GM18873 (cell line): ENCODE results near the gene CACNA2D3.
"Not testable (repeated sequence)": the region's sequence is repeated elsewhere in the genome, so short reads cannot be mapped to it uniquely, and the experiment has no call there.

ENCODE experiments used
- ATAC-seq: cut with Tn5 transposase; IDR thresholded peaks from one replicate; pipeline ENCODE4 v1.9.1; 2021; ENCODE audit warnings: mild to moderate bottlenecking, moderate library complexity, moderate number of reproducible peaks; ENCODE audit not compliant: unreplicated experiment, low FRiP score

The CACNA2D3 gene

DNA sequence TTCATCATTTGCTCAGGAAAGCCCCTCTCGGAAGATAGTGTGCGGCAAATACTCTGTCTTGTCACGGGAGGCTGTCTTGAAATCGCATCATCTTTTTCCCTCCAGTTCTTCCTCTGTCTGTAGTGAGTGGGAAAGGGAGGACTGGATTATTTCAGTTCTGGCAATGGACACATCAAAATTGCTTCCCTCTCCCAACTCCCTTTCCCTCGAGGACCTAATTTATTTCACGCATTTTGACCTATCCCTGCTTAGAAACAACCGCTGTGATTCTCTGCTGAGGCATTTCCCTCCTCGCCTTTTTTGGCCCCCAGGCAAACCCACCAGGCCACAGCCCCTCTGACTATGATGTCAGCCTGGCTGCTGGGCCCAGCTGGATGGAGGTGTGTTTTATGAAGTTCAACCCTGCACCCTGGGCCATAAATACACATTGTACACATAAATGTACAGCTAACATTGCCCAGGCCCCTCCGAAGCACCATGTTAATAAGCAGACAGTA is 944.2 kb downstream of the CACNA2D3 start:
- ATAC-seq, result no peak

DNA sequence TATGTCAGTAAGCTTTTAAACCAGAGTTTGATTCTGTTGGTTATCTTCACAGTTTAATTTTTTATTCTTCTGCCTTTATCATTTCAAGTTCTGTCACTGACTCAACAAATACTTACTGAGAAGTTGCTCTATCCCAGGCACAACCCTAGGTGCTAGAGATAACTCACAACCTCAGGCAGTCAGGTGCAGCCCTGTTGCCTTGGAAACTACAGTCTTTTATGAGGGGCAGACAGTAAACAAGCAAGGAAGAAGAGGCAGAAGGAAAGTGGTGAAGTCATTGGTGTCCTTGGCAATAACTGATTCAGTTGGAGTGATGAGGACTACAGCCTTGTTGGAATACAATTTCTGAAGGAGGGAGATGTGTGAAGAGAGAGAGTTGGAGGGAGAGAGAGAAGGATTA is 947.6 kb downstream of the CACNA2D3 start:
- no peak for ATAC-seq

DNA sequence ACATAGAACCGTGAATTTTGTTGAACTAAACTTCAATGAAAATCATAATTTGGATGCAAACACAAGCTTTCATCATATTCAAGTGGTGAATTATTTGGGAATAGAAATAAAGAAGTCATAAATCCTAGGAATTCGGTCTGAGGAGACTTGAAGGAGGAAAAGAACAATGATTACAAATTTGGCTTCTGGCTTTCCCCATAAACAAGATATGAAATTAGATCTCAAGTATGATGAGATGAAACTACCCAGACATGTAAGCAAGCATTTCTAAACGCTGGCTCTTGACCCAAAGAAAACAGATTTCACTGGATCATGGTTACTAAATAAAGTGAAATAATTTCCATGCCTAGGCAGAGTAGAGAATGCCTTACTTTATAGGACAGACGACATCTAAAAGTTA is 952.4 kb downstream of the CACNA2D3 start:
- no peak for ATAC-seq

DNA sequence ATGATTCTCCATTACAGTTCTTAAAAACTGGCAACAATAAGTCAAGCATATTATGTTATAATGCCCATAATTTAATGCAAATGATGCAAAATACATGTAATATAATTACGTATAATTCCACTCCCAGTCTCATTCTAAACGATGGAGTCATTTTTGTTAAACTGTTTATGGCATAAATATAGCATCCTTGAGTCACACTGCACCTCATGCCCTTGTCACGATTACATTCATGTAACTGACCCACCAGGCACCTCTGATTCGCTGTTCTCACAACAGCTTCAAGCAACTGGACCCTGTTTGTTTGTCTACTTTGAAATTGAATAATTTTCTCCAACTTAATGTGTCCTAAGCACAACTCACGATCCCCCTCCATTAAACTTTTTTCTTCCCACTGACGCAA is 953.5 kb downstream of the CACNA2D3 start:
- no peak for ATAC-seq

DNA sequence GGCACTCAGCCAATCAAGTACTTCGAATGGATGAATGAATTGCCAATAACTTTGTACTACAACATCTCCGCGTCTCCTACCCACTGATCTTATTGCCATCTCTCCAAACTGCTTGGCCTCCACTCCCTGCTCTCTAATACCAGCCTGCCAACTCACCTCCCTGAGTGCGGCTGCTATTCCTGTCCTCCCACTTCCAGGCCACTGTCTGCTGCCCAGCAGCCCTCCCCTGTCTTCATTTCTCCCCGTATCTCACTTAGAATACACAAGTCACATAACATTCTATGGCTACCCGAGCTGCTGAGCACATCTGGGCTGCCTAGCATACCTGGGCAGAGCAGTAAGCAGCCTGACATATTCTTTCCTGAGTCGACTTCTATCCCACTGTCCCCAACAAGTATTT is 955.4 kb downstream of the CACNA2D3 start:
- ATAC-seq, result no peak

DNA sequence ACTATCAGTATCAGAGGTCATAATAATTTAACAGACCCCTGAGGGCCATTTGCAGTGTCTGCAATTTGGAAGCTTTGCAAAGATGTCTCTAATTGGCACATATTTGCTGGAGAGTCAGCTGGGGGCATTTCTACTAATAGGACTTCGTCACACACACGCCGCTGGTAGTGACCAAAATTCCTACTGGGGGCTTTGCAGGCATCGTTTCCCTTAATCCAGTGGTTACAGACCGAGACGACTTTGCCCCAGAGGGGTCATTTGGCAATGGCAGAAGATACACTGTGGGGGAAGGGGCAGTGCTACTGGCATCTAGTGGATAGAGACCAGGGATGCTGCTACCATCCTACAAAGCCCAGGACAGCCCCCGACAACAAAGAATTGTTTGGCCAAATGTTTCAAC is 956.5 kb downstream of the CACNA2D3 start:
- ATAC-seq, result no peak

DNA sequence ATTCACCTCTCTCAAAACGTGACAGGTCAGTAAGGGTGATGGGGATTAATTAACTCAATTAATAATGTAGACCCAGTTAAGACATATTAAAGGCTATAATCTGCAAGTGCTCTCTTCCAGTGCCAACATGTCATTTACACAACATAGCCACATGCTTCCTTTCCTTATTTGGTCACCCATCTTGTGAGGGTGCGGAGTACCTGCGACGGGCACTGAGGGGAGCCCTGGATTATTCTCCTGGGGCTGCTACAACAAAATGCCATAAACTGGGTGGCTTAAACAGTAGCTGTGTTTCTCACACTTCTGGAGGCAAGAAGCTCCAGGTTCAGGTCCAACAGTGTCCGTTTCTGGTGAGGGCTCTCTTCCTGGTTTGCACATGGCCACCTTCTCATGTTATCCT is 962.9 kb downstream of the CACNA2D3 start:
- ATAC-seq, result no peak

DNA sequence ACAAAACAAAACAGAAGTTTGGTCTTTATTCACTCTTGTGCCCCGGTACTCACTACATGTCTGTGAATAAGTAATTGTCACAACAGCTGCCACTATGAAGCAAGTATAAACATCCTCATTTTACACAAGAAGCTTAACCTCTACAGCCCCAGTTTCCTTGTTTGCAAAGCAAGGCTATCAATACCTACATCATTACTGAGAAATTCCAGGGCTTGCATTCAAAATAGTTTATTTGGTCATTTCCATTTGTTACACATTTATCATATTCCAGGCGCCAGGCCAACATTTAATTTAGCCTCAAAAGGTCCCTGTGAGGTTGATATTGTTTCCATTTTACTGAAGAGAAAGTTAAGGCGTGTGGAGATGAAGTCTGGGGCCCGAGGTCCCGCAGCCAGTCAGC is 966.9 kb downstream of the CACNA2D3 start:
- no peak for ATAC-seq

DNA sequence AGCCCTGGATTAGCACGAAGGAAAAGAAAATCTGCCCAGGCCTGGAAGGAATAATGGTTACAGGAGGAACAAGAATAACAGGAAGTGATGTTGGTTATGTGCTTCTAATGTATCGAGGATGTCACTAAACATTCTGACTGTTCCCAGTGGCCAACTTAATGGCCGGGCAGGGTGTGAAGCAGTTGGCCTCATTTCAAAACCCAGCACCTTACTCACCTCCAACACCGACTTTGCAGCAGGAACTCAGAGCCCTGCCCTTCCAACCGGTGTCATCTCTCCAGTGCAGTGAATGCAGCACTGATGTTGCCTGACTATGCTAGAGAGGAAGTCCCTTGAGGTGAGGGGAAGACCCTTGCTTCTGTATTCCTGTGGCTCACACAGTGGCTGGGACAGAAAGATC is 967.9 kb downstream of the CACNA2D3 start:
- no peak for ATAC-seq

DNA sequence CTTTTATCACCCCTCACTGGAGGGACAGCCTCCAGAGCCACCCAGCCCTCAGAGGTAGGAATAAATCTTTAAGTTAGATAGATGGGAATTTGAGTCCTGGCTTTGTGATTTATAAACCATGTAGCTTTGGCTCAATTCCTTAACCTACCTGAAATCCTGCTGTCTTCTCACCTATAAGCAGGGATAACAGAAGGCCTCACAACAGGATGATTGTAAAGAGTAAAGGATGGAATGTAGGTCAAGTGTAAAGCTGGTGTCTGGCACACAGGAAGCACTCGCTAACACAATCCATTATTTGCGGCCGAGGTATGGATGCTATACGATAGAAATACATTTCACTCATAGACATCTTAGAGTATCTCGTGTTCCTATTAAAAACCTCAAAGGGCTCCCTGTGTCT is 968.4 kb downstream of the CACNA2D3 start:
- ATAC-seq, result no peak

DNA sequence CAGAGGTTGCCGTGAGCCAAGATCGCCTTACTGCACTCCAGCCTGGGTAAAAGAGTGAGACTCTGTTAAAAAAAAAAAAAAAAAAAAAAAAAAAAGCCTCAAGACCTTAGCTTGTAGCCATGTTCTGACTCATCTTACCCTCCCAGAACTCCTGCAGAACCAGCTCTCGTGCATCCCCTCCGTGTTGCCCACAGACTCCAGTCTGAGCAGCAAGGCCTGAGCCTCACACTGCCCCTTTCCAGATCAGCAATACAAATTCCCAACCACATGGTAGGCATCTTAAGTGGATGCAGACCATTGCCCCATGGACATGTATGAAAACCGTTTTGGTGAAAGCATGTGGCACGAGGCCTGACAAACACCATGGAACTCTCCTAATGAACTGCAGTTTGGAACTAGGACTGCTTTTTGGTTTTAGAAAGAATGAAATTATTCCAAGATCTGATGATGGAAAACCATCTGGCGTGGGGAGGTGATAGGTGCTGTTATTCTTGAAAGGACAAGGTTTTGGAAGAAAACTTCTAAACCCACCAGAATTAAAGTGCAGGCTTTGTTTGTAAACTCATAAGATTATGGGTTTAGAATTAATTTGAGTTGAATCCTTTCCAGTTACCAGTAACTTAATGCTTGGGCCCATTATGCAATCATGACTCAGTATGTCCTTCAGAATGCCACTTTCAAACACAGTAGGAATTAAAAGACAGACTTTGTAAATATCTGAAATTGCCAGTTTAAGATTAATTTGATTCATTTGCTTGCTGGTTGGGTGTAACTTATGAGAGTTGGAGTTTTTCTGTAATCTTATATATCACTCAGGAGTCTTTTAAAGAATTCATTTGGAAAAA is 969.3 kb downstream of the CACNA2D3 start:
- no peak for ATAC-seq

DNA sequence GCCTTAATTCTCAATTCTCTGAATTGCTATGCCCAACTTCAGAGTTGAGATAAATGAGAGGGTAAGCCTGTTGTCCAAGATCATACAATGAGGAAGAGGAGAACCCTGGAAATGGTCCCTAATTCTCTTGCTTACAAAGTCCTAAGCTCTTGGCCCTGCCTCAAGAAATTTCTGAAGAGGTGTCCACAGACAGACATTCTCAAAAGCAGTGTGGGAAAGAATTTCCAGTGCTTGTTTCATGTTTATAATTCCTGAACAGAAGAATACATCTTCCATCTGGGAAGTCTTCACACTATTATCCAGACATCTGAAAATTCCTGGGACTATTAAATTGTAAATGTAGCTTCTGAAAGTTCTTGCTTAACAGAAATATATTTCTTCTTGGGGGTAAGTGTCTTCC is 972.3 kb downstream of the CACNA2D3 start:
- no peak for ATAC-seq

DNA sequence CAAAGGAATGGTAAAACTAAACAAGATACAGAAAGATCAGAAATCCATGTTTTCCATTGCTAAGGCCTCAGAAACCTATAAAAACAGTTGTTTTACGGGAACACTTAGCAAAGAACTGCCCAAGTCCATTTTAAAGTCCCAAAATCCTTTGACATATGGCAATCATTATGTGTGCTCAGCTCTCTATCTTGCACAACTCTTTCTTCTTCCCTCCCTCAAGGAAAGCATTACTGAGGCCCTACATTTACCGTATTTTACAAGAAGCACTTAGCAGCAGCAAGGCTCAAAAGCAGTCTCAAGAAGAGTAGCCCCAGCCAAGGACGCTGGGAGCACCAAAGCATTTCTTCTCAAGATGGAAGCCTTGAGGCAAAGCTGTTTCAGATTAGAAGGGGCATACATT is 975.1 kb downstream of the CACNA2D3 start:
- ATAC-seq, result no peak

DNA sequence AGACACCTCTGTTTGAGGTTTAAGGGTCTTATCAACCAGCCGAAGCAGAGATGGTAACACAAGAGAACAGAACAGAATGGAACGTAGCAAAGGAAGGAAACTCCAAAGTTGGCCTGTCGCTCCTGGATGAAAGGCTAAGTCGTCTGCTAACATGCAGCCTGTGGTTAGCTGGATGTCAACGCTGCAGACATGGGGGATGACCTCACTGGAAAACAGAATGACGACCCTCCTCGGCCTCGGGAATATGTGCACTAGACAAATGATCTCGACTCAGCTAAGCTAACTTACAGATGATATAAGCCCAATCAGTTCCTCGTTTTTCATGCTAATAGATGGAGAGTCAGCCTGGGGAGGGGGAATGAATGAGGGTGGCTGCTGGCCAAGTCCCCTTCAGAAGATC is 983.3 kb downstream of the CACNA2D3 start:
- ATAC-seq, result no peak

DNA sequence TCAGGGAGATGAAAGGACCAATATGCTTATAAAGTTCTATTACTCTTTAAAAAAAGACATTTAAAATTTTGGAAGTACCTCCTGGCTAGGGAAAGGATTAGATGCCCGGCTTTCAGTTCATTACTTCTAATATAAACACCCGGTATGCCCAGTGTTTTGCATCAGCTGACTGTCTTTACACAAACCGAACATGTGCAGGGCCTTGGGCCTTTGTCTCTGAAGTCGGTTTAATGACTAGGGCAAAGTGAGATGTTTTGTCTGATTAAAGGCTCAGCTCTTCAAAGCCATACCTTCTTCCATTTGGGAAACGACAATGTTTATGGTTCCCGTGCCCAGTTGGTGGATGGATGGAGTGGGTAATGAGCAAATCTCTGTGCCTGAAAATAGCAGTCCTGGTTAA is 984.8 kb downstream of the CACNA2D3 start:
- ATAC-seq, result no peak

DNA sequence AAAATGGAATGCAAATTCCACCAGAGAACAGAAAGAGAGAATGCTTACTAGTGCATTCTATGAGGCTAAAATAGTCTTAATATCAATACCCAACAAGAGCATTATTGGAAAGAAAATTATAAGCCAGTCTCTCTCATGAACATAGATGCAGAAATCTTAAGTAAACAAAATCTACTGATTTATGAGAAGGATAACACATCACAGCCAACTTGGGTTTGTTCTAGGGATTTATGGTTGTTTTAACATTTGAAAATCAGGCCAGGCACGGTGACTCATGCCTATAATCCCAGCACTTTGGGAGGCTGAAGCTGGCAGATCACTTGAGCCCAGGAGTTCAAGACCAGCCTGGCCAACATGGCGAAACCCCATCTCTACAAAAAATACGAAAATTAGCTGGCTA is 989.6 kb downstream of the CACNA2D3 start:
- ATAC-seq, result not testable (repeated sequence)

DNA sequence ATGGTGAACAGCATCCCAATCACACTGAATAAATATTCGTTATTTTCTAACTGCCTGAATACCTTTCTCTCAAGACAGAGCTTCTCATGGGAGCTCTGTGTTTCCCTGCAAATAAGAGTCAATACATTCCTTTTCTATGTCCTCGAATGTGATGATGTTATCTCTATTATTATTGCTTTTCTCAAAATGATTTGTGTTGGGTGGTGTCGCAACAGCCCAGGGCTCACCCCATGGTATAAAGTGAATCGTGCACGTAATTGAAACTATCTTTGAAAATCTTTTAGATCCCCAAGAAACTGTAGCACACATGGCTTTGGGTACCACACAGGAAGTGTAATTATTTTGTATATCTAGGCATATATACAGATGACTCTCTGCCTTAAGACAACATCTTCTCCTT is 996.1 kb downstream of the CACNA2D3 start:
- no peak for ATAC-seq

DNA sequence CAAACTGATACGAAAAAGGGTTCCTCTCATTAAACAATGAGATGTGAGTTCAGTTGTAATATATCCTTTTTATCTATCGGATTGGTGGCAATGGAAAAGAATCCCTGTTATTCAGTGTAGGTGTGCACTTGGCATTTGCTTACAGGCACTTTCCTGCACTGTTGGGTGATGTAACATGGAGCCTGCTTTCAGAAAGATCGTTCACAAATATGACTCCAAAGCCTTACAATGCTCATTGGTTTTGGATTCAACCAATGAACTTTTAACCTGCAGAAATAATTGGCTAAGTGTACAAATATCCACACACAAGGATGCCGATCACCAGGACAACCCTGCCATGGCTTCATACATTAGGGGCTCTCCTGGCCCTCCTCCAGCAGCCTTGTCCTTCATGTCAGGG is 996.9 kb downstream of the CACNA2D3 start:
- ATAC-seq, result no peak

DNA sequence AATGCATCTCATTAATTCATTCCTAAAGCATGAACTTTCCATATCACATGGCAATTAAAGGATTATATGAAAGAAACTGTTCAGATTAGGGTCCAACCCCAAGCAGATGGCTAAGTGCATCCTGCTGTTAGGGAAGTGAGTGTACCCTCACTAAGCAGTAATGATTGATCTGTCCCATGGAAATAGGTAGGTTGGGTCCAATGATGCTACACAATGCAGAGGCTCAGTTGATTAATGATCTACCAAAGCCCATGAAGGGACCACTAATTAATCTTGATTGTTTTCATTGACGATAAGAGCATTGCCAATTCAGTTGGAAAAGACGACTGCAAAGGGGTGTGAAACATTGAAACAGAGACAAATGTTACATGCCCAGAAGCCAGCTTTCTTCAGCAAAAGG is 1000.0 kb downstream of the CACNA2D3 start:
- ATAC-seq, result no peak
